HG03520 (cell line): Measurements from ENCODE around the gene TRMT1.
"Not testable (repeated sequence)": the region's sequence is repeated elsewhere in the genome, so short reads cannot be mapped to it uniquely, and the experiment has no call there.

ENCODE experiments used
- ATAC-seq: cut with Tn5 transposase; IDR thresholded peaks from one replicate; pipeline ENCODE4 v1.9.1; 2021; ENCODE audit warnings: mild to moderate bottlenecking, moderate library complexity; ENCODE audit not compliant: unreplicated experiment

Gene TRMT1

DNA sequence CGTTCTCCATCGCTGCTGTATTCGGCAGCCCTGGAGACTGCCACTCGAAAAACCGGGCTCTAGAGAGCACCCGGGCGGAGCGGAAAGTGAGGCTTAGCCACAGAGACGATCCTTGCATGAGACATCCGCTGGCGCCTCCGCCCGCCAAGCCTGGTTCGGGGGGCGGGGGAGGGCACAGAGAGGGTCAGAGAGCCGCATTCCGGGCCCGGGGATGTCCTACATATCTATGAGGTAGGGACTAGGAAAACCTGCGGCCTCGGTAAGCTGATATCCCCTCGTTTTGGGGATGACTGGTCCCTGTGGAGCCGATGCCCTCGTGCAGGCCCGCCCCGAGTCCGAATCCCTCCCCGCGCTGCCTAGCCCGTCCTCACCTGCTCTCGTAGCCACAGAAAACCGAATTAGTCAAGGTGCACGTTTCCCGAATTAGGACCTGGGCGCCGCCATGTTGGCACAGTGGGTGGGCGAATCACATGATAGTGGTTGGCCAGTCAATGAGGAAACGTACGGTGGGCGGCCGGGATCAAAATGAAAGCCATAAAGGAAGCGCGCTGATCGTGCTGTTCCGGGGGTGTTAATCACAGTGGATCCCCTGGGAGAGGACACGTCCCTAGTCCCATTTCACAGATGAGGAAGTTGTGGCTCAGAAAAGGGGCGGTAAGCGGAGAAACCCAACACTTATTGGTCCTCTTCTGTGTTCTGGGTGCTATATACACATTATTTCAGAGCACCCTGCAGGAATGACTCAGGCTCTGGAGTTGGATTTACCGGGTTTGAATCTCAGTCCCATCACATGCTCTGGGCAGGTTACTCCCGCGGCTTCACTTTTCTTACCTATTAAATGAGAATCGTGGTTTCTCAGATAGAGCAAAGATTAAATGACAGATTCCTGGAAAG is at the start of gene TRMT1:
TRMT1 (minus strand) TSS at position 459 of the 894 bp plus-strand sequence; CDS start at position 118, 341 bp downstream.
- ATAC-seq, result peak; percentile 36

DNA sequence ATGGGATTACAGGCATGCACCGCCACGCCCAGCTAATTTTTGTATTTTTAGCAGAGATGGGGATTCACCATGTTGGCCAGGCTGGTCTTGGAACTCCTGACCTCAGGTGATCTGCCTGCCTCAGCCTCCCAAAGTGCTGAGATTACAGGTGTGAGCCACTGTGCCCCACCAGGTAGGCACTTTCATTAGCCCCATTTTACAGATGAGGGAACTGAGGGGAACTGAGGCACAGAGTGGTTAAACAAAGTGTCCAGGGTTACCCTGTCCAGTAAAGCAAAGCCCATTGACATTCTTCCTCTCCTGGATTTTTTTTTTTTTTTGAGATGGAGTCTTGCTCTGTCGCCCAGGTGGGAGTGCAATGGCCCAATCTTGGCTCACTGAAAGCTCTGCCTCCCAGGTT is 49.6 kb upstream of the TRMT1 start:
- not testable (repeated sequence) for ATAC-seq

DNA sequence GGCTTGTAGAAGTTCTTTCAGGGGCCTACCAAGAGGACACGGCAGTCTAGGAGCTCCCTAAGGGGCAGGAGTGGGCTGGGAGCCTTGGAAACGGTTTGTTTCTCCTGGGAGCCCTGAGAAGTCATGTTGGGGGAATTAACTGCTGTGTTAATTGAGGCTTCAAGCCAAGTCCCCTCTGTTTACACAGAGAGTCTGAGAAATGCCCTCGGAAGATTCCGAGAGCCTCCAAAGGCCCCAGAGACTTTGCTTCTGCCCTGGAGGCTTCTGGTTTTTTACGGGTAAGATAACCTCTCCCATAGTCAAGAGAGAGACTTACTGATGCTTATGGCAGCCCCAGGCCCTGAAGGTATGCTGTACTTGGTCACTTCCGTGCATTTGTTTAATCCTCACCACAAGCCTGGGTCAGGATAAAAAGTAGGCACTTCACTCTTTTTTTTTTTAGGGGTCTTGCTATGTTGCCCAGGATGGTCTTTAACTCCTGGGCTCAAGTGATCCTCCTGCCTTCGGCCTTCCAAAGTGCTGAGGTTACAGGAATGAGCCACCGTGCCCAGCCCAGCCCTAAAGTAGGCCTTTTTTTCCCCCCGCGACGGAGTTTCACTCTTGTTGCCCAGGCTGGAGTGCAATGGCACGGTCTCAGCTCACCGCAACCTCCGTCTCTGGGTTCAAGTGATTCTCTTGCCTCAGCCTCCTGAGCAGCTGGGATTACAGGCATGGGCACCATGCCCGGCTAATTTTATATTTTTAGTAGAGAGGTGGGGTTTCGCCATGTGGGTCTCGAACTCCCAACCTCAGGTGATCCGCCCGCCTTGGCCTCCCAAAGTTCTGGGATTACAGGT is 48.8 kb upstream of the TRMT1 start:
- no peak for ATAC-seq

DNA sequence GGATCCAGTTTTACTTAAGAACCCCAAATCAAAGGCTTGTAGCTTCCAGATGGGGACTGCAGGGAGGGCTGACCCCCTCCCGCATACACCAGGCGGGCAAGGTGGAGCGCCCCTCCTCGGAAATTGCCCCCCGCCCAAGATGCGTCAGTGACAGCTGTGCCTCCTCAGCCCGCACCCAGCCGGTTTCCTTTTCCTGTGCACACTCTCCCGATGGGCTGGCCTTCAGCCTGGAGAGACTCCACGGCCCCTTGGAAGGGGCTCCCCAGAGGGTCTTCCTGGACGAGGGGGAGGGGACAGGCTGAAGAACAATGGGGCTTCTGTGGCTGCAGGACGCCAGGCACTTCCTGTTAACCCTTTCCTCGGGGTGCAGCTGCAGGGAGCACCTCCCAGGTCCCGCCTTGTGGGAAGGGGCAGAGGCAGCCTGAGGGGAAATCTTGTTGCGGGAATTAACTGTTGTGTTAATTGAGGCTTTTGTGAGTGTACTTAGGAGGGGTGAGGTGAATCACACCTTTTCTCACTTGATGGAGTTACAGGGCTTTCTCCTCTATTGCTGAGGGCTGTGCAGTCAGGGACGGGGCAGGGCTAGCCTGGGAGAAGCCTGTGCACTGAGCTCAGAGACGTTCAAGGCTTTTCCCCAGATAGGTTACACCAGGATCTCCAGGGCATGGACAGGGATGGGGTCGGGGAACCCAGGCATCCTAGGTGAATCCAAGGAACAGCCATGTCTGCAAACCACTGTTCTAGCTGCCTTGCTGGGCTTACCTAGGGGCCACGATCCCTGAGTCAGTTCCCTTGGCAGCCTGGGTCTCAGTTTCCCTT is 48.0 kb upstream of the TRMT1 start:
- ATAC-seq, result no peak

DNA sequence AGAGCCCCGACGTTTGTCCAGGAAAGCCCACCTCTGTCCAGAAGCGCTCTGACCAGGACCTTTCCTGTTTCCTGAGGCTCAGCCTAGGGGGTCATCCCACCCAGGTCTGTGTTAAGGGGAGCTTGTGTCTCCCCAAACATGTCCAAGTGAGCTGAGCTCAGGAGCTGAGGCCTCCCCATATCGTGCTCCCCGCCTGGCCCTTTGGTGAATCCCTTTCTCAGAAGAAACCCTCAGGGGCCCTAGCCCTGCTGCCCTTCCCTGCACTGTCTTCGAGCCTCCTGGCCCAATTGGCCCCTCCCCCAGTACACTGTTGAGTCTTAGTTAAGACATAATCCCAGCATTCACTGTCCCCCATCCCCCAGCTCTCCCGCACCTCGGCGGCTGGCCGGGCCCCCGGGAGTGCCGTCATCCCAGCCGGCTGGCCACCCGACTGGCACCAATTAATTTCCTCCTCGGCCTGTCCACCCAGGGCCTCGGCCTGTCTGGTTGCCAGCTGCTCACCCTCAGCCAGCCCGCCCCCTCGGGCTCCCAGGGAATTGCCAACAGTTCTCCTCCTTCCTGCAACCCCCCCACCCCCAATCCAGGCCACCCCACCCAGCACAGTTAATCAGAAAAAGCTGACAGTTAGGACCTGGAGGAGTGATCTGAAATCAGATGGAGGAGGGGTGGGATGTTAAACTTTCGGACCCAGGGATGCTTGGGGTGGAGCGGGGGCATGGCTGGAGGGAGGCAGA is 47.2 kb upstream of the TRMT1 start:
- ATAC-seq, result no peak

DNA sequence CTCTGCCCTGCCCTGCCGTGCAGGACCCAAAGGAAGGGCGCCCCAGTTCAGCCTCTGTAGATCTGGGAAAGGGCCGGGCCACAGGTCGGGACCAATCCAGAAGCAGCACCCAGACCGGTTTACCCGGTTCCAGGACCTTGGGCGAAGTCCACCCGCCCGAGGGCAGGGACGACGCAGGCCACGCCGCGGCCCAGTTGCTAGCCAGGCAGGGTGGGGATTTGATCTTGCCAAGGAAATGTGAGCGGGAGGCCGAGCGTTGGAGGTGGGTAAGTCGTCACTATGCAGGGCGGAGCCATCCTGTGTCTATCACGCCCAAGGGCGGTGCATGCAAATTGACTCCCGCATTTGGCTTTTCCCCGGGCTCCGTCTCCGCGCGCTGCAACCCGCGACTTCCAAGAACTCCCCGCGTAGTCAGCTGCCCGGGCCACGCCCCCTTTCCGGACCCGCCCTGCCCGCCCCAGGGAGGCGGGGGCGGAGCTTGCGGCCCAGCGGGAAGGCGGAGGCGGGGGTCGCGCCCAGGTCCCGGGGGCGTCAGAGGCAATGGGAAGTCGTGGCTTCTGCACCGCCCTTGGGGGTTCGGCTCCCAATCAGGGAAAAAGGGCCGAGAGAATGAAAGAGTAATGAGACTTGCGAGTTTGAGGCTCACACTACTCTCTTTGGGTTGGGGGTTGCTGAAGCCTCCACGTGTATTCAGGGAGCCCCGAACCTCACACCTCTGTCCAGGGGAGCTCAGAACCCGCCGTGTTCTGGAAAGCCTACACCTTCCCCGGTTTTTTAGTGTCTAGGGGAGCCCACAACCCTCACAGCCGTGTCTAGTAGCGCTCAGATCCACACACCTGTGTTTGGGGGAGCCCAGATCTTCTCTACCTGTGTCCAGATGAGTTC is 46.4 kb upstream of the TRMT1 start:
- no peak for ATAC-seq

DNA sequence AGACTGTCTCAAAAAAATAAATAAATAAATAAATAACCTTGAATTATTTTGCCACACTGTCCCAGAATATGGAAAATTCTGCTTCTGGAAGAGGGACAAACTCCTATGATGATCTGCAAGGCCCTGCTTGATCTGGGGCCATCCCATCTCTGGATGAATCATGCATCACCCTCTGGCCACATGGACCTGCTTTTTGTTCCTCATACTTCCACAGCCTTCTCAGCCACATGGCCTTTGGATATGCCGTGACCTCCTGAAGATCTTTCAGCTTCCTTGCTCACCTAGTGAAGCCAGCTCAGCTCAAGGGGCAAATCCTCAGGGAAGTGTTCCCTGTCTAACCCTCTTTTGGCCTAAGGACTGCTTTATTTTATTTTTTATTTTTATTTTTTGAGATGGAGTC is 44.0 kb upstream of the TRMT1 start:
- ATAC-seq, result no peak

DNA sequence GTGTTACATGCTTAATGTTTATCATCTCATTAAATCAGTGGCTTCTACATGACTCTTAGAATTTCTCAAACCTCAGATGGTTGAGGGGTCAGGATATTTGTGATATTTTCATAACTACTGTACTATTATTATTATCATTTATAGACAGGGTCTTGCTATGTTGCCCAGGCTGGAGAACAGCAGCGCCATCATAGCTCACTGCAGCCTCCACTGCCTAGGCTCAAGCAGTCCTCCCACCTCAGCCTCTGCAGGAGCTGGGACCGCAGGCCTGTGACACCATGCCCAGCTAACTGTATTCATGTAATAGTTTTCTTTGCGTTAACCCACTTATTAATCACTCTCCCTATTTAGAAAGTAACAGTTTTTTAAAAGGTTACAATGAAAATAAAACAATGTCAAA is 43.2 kb upstream of the TRMT1 start:
- no peak for ATAC-seq

DNA sequence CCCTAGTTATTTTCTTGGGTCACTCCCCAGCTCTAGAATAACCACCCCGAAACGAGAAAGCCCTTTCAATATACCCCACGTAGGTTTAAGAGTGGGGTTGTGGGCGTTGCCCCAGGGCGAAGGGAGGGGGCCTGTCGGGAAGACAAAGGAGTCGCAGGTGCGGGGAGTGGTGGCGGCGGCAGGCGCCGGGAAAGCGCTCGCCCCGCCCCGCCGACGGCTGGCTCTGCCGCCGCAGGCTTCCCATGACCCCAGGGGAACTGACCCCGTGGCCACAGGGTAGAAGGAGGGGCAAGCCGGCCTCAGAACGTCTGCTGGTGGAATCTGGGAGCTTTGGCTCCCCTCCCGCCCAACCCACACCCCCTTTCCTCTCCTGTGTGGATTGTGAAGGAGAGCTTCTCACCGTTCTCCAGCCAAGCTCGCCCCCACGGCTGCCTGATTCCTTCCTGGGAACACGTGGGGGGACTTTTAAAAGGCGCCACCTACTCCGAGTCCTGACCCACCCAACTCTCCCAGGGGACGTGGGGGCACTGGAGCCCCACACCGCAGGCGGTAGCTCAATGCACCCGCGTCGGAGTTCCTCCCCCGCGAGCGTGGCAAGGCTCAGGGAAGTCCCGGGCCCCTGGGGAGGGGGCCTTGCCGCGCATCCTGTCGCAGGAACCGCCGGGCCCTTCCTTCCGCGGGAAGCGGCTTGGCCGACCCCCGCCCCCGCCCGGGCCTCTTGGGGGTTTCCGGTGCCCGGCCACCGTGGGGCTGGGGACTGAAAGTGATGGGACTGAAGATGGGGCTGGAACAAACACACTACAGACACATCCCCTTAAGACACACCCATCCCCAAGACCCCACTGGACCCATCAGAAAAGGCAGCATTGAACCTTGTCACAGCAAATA is 39.2 kb upstream of the TRMT1 start:
- ATAC-seq, result no peak

DNA sequence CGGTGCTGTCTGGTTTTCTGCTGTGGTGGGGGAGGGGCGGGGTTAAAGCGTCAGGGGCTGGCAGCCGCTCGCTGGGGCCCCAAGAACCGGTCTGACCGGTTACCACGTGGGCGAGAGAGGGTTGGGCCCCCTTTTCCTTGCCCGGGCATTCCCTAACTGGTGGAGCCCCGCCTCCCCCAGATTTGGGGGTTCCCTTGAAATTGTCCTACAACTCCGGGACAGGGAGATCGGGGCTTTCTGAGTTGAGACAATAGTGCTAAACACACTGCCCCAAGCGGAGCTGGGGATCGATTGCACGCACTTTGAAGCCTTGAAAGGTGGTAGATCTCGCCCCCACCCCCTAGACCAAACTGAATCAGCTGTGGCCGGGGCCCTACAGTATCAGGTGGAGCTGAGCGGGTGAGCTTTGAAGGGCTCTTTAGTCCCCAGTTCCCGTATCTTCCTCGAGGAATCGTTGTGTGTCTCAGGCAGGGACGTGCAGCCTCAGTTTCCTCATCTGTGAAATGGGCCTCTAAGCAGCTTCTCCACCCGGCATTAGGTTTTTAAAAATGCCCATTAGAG is 38.5 kb upstream of the TRMT1 start:
- no peak for ATAC-seq

DNA sequence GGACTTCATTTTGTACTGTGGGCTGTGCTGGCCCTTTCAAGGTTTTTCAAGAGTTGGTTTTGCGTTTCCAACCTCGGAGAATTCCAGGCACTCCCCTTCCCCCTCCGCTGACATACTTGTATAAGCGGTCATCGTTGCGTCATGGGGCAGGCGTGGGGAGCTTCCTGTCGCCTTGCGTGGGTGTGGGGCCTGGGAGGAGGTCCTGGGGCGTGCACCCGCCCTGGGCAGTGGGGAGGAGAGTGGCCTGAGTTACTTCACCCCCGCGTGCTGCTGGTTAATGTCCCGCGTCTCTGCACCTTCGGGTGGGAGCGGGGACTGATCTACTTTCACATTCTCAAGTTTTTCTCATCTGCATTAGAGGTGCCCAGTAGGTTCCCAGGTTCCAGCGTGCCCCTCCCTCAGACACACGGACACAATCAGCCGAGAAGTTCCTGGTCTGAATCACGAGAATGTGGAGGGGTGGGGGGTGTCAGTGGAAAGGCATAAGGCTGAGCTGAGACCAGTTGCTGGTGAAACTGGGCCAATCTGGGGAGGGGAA is 37.8 kb upstream of the TRMT1 start:
- no peak for ATAC-seq

DNA sequence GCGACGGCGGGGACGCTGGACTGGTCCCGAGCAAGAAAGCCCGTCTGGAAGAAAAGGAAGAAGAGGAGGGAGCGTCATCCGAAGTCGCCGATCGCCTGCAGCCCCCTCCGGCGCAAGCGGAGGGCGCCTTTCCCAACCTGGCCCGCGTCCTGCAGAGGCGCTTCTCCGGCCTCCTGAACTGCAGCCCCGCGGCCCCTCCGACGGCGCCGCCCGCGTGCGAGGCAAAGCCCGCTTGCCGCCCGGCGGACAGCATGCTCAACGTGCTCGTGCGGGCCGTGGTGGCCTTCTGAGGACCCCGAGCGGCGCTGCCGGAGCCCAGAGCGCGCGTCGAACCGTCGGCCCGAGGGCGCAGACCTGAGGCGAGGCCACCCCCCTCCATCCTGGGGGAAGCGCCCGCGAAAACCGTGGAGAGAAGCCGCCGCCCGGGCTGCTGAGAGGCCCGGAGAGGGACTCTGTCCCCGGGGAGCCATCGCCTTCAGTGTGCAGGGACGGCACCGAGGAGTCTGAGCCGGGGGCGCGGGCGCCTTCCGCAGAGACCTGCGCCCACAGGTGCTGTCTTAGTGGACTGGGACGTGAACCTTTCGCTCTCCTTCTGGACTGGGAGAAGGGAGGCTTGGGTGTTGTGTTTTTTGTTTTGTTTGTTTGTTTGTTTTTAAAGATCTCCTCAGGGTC is 37.2 kb upstream of the TRMT1 start:
- no peak for ATAC-seq

DNA sequence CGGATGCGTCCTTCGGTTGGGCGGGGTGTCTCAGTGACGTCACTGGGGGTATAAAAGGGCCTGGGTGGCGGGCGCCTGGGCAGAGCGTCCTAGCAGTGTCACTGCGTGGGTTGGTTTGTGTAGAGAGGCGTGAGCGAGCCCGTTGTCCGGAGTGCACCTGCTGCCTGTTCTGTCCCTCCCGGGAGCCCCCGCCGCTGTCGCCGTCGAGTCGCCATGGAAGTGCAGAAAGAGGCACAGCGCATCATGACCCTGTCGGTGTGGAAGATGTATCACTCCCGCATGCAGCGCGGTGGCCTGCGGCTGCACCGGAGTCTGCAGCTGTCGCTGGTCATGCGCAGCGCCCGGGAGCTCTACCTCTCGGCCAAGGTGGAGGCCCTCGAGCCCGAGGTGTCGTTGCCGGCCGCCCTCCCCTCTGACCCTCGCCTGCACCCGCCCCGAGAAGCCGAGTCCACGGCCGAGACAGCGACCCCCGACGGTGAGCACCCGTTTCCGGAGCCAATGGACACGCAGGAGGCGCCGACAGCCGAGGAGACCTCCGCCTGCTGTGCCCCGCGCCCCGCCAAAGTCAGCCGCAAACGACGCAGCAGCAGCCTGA is 36.5 kb upstream of the TRMT1 start:
- ATAC-seq, result peak; percentile 30

DNA sequence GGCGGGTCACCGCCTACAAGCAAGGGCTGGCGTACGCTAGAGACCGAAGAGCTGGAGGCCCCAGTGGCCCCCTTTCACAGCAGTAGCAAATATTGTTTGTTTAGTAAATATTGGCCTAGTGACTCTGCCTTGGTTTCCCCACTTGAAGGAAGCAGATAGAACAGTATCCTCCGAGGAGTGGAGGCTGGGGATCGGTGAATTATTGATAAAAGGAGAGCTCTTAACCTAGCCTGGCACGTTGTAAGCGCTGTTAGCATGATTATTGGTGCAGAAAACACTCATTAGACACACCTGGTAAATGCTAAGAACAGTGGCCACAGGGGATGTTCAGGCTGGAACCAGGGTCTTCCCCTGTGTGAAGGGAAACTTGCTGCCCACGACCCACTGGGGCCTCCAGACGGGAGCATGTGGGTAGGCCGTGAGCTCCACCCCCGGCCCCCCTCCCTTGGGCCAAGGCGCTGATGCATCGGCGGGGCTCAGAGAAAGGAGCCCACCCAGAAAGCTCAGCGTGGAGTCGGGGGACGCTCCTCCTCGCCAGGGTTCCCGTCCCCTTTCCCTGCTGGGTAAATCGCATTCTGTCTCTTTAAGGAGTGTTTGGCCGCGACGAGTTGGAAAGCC is 35.9 kb upstream of the TRMT1 start:
- ATAC-seq, result peak; percentile 3

DNA sequence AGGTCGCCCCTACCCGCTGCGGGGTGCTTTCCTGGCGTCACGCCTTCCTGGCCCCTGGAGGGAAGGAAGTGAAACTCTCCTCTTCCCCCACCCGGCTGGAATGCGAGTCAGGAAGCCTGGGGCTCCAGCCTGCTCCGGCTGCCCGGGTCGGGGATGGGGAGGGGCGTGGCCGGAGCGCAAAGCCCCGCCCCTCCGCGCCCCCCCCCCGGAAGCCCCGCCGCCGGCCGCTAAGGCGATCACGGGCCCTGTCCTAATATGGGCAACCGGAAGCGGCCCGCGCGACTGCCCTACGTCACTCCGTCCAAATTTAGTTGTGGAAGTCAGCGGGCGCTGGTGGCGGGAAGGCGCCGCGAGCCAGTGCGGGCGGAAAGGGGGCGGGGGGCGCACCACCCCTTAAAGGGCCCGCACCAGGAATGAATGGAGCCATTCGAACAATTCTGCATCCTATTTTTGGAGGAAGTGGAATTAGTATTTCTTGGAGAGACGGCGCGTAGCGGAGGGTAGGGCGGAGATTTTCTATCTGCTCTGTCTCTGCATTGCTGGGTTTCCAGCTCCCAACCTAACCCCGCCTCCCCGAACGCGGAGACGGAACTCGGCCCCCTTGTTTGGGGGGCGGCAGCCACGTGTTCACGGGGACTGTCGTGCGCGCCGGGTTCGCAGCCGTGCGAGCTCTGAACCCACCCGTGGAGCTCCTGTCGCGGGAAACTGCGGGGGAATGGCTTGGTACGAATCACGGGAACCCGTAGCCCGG is 35.2 kb upstream of the TRMT1 start:
- peak; percentile 31 for ATAC-seq
